Ectodermal cell (in vitro differentiated cells): ENCODE measurements around the gene SCNM1.

ENCODE experiments used
- H3K27ac ChIP-seq: 2 replicates; pipeline ENCODE4 v1.7.0; 2013; ENCODE audit warnings: mild to moderate bottlenecking, low read depth, low read length; ENCODE audit not compliant: insufficient read depth, poor library complexity, severe bottlenecking
- H3K27me3 ChIP-seq: 2 replicates; pipeline ENCODE4 v1.7.0; 2013; ENCODE audit warnings: mild to moderate bottlenecking, low read length; ENCODE audit not compliant: insufficient read depth, control insufficient read depth, poor library complexity, severe bottlenecking
- H3K36me3 ChIP-seq: one replicate; pipeline ENCODE4 v1.7.0; 2013; ENCODE audit warnings: low read length; ENCODE audit not compliant: control insufficient read depth, insufficient read depth
- H3K4me1 ChIP-seq: one replicate; pipeline ENCODE4 v1.7.0; 2013; ENCODE audit warnings: low read length; ENCODE audit not compliant: control insufficient read depth, insufficient read depth
- H3K4me3 ChIP-seq: 2 replicates; pipeline ENCODE4 v1.7.0; 2013; ENCODE audit warnings: low read depth, low read length, control low read depth; ENCODE audit not compliant: insufficient read depth
- H3K9me3 ChIP-seq: 2 replicates; pipeline ENCODE4 v1.7.0; 2013; ENCODE audit warnings: mild to moderate bottlenecking, low read length, moderate library complexity; ENCODE audit not compliant: control insufficient read depth
- WGBS, 2 experiments: methylation state at CpG; one replicate each; pipeline ENCODE4 v1.1.7; 2013; ENCODE audit warnings: missing lambda C conversion rate in 2 of 2; 5-methylcytosine and 5-hydroxymethylcytosine counted together

SCNM1 gene

DNA sequence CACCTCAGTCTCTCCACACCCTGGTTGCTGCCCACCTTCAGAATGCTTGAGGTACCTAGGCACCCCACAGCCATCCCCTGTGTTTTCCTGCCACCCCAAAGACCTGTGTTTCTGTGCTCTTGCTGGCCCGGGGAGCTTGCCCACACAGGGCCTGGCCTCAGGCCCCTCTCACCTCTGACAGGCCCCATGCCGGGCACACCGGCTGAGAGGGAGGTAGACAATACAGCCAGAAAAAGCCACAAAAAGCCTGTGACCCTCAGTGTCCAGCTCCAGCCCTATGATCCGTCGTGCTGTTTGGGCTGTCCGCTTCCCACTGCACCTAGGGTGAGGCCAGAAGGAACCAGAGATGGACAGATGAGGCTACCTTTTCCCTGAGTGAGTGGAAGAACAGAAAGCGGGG is 31.0 kb upstream of the SCNM1 start:
- 93 to 94% methylated on average over 7 of the region's 7 CpGs for WGBS, 2 experiments
- Histone ChIP-seq H3K36me3 (peaks cover 5% of the 10 kb centered on the region), H3K4me1 (peaks cover 11% of the 10 kb centered on the region)

DNA sequence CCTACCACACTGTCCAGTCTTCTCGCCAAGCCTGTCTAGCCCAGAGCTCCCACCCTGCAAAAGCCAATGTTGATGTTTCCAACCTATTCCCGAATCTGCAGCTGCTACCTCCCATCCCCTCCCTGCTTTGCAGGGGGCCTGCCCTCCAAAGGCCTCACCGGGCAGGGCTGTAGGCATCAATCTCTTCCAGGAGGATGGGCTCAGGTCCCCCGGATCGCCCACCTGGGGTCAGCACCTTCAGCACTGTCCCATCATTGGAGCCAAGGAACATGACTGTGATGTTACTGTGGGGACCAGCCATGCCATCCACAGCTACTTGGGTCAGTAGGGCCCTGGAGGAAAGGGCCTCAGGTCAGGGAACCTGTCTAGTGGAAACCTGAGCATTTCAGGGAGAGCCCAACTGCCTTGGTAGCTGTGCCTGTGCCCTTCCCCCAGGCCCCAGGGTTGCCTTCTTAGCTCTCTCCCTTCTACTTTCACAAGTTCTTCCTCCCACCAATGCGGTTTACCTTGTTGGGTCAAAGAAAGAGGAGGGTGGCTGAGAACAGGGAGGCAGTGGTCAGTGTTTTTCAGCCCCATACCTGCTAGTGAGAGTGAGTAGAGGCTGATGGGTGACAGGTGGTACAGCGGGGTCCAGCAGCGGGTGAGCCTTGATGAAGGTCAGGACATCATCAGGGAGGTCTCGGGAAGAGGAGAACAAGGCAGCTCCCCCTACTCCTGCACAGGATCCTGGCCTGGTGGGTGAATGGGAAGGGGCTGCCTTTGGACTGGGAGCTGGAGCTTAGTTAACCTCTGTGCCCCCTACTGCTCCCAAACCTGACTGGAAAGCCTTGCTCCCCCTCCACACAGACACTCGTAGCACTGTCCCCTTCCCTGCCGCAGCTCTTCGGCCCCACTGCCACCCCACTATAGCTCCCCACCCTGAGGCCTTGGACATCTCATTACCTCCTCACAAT is 30.2 kb upstream of the SCNM1 start:
- peaks cover 5% of the 10 kb centered on the region for H3K36me3 ChIP-seq

More for the DNA sequence above, 31.0 kb upstream of the SCNM1 start:
- Histone ChIP-seq H3K27ac (no peak overlapping the region), H3K9me3 (no peaks in the 10 kb centered on the region), H3K27me3 (peaks cover 32% of the 10 kb centered on the region), H3K4me3 (no peak overlapping the region)

DNA sequence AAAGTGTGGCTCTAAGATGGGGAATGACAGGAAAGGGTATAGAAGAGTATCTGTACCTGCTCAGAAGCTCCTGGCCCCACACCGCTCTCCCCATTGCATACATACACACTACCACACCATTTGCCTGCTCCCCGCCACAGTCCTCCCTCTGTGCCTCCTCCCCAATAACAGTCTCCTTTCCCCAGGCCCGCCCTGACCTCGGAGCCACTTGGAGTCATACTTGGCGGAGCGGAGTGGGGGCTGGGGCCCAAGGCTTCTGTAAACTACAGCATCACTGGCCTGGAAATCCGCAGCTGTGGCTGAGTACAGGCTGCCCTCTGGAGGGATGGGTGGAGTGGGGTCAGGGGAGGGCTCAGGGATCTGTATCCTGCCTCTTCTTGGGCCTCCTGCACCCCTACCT is 28.2 kb upstream of the SCNM1 start:
- H3K9me3 ChIP-seq: no peaks in the 10 kb centered on the region
- no peaks in the 10 kb centered on the region for H3K4me1 ChIP-seq
- 92 to 95% methylated on average over 7 of the region's 7 CpGs for WGBS, 2 experiments
- H3K27me3 ChIP-seq: peaks cover 10% of the 10 kb centered on the region
- peaks cover 5% of the 10 kb centered on the region for H3K36me3 ChIP-seq
- H3K27ac ChIP-seq: no peak overlapping the region
- H3K4me3 ChIP-seq: no peak overlapping the region

More for the DNA sequence above, 30.2 kb upstream of the SCNM1 start:
- Histone ChIP-seq H3K27ac (no peak overlapping the region), H3K4me3 (no peak overlapping the region), H3K27me3 (peaks cover 27% of the 10 kb centered on the region), H3K9me3 (no peaks in the 10 kb centered on the region), H3K4me1 (peaks cover 11% of the 10 kb centered on the region)
- WGBS, 2 experiments: 90 to 93% methylated on average over 12 of the region's 12 CpGs

DNA sequence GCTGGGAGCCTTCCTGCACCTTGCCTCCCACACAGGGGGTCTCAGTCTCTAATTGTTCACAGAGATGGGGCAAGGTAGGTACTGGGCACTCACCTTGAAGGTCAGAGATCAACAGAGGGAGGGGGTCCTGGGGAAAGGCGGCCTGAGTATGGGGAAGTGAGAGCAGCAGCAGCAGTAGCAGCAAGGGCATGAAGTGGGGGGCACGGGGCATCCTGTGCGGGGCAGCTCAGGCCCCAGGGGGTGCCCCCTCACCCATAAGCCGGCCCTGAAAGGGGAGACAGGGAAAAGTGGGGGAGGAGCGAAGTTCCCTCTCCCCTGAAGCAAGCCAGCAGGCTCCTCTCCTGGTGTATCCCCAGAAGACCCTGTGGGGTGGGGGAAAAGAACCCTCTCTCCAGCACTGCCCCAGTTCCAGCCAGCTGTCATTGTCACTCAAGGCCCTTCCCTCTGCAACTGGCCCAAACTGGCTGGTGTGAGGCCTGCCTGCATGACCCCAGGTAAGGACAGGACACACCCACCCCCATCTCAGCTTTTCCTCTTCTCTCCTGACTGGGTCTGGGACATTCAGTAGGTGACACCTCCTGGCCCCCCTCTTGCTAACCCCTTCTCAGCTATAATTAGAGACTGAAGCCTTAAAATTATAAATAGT is 23.4 kb upstream of the SCNM1 start:
- no peaks in the 10 kb centered on the region for H3K9me3 ChIP-seq
- peaks cover 14% of the 10 kb centered on the region for H3K4me1 ChIP-seq
- WGBS, 2 experiments: 86 to 88% methylated on average over 4 to 5 of the region's 5 CpGs
- no peaks in the 10 kb centered on the region for H3K36me3 ChIP-seq
- H3K27me3 ChIP-seq: peaks cover 16% of the 10 kb centered on the region
- no peak overlapping the region for H3K4me3 ChIP-seq
- no peak overlapping the region for H3K27ac ChIP-seq

DNA sequence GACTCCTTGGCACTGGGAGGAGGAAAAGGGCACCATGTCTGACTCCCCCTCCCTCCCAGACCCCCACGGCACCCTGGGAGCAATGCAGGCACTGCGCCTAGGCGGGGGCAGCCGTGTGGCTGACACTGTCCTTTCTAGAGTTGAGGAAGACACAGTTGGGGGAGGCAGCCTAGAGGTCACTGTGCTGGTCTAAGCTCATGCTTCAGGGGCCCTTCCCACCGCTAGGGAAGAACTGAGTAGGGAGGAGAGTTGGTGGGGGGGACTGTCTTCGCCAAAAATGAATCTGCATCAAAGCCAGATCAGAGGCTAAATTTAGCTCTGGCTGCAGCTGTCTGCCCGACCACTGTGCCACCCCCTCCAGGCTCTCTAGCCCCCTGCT is 22.9 kb upstream of the SCNM1 start:
- no peaks in the 10 kb centered on the region for H3K36me3 ChIP-seq
- WGBS, 2 experiments: 63 to 64% methylated on average over 7 of the region's 7 CpGs
- H3K4me1 ChIP-seq: peaks cover 14% of the 10 kb centered on the region
- H3K9me3 ChIP-seq: no peaks in the 10 kb centered on the region
- no peak overlapping the region for H3K4me3 ChIP-seq
- H3K27ac ChIP-seq: no peak overlapping the region
- H3K27me3 ChIP-seq: peaks cover 21% of the 10 kb centered on the region

DNA sequence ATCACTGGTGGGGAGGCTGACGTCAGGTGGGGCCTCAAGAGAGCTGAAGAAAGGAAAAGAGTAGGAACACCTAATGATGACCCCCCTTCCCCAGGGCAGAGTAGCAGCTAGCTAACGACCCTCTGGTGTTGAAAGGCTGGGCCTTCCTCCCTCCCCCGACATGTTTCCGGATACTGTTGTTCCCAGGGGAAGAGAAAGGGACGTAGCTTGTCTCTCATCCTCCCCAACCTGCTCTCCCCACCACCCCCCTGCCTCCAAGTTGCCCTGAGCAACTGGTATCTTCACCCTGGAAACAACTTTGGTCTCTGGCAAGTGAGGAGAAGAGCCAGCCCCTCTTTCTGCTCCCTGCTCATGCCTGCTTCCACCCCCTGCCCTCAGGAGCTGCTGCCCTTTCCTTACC is 22.0 kb upstream of the SCNM1 start:
- Histone ChIP-seq H3K4me1 (peaks cover 14% of the 10 kb centered on the region), H3K27ac (no peak overlapping the region), H3K36me3 (no peaks in the 10 kb centered on the region), H3K9me3 (no peaks in the 10 kb centered on the region), H3K4me3 (no peak overlapping the region), H3K27me3 (peaks cover 23% of the 10 kb centered on the region)
- WGBS, 2 experiments: 21 to 37% methylated on average over 4 to 5 of the region's 5 CpGs

GRCh38 chr1:151144474-151145303 is 21.3 kb upstream of the SCNM1 start:
- Histone ChIP-seq H3K4me3 (peak overlapping the region; percentile 88), H3K27ac (no peak overlapping the region), H3K27me3 (peaks cover 23% of the 10 kb centered on the region), H3K9me3 (no peaks in the 10 kb centered on the region), H3K4me1 (peaks cover 14% of the 10 kb centered on the region), H3K36me3 (no peaks in the 10 kb centered on the region)
- 56 to 59% methylated on average over 7 of the region's 7 CpGs for WGBS, 2 experiments

DNA sequence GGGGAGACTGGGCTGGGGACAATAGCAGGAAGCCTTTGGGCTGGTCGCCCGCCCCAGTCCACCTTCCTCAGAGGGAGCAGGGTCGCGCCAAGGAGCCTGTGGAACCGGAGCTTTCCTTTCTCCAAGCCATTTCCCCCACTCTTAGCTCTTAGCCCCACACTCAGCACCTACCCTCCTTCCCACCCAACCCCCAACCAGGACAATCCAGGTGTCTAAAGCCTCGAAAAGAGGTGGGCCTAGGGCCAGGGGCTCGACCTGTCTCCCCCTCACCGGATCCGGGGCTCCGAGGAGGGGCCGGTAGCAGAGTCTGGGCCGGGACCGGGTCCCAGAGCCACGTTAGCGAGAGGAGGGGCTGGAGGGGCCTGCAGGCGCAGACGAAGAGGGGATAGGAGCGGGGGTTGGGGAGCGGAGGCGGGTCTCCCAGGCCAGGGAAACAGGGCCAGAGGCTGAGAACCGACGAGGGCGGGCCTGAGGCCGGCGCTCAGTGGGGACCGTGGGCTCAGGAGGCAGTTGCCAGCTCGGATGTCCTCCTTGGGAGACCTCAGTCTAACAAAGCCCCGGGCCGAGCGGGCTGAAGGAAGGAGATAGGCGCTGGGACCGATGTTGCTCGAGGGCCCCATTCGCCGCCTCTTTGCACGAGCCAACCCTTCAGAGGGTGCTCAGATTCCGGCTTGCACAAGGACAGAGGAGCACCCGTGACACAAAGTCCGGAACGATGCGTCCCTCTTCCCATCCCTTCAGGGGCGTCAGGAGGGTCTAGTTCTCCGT is 20.5 kb upstream of the SCNM1 start:
- Histone ChIP-seq H3K27me3 (peaks cover 23% of the 10 kb centered on the region), H3K4me3 (peak overlapping the region; percentile 88), H3K4me1 (peaks cover 14% of the 10 kb centered on the region), H3K27ac (no peak overlapping the region), H3K9me3 (no peaks in the 10 kb centered on the region), H3K36me3 (no peaks in the 10 kb centered on the region)
- WGBS, 2 experiments: 7% methylated on average over 43 of the region's 43 CpGs

- Histone ChIP-seq H3K27ac (no peak overlapping the region), H3K36me3 (no peaks in the 10 kb centered on the region), H3K4me1 (peaks cover 14% of the 10 kb centered on the region), H3K27me3 (peaks cover 23% of the 10 kb centered on the region), H3K4me3 (peak overlapping the region; percentile 88), H3K9me3 (no peaks in the 10 kb centered on the region)
- WGBS, 2 experiments: 1% methylated on average over 26 of the region's 26 CpGs
Observed at GRCh38 chr1:151146072-151146411, 19.9 kb upstream of the SCNM1 start.
